Panc1 (cell line): ENCODE results near the gene RARRES2.

Experiments used
- POLR2AphosphoS5 ChIP-seq: IDR thresholded peaks from 2 replicates; pipeline ENCODE4 v1.6.1; 2012; ENCODE audit warnings: mild to moderate bottlenecking, low read depth, low read length, moderate library complexity
- REST ChIP-seq, 2 experiments: IDR thresholded peaks; 2 replicates each; pipeline ENCODE4 v1.6.1; 2011 to 2012; ENCODE audit warnings: low read depth in 2 of 2, control low read depth in 1 of 2, low read length in 1 of 2, mild to moderate bottlenecking in 1 of 2, moderate library complexity in 1 of 2; ENCODE audit not compliant: insufficient read depth in 1 of 2
- SIN3A ChIP-seq: IDR thresholded peaks from 2 replicates; pipeline ENCODE4 v1.6.1; 2012; ENCODE audit warnings: low read depth, mild to moderate bottlenecking, low read length, moderate library complexity, borderline replicate concordance; ENCODE audit not compliant: insufficient read depth
- TCF7L2 ChIP-seq: IDR thresholded peaks from 2 replicates; pipeline ENCODE4 v1.6.1; 2011; ENCODE audit warnings: mild to moderate bottlenecking, low read depth, low read length, inconsistent platforms
- TF ChIP-seq, protein P1 (sequence below): fragments of 450-650 bp; IDR thresholded peaks from 2 replicates; pipeline ENCODE4 v1.5.1; 2017; ENCODE audit warnings: mild to moderate bottlenecking

DNA sequence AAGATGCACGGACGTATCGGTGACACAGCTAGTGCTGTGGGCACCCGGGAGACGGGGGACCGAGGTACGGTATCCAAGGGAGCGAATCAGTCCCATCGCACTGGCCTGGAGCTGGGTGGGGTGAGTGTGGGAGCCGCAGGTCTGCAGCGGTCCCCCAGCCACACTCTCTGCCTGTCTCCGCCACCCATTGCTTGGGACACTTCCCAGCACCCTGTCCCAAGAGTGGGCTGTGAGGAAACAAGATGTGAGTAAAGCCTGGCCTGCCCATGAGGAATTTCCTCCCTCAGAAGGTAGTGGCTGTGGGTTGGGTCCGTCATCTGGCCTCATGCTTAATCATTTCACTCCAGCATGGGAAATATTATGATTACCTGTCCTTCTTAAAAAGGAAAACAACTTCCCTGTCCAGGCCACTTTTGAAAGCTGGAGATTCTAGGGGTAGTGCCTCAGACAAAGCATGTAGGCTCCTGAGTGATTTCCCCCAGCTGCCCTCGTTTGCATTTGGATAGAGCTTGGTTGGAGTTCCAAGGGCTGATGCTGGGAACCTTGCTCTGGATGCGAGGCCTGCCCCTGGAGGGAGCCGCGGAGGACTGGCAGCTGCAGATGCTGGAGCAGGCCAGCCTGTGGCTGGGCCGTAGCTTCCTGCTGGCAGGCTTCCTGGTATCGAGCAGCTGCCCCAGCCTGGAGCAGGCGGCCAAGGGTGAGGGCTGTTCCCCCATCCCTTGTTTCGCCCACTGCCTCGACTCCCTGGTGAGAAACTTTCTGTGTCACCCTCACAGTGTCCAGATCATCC, 11.9 kb downstream of the RARRES2 start:
- TF ChIP-seq REST (IDR thresholded peaks at IDR 0.05; ENCODE audit: insufficient read depth in 1 of 2, low read depth in 2 of 2, low read length in 1 of 2) (no peak), SIN3A (no peak), POLR2AphosphoS5 (no peak), TCF7L2 (no peak)
- TF ChIP-seq, protein P1, sequence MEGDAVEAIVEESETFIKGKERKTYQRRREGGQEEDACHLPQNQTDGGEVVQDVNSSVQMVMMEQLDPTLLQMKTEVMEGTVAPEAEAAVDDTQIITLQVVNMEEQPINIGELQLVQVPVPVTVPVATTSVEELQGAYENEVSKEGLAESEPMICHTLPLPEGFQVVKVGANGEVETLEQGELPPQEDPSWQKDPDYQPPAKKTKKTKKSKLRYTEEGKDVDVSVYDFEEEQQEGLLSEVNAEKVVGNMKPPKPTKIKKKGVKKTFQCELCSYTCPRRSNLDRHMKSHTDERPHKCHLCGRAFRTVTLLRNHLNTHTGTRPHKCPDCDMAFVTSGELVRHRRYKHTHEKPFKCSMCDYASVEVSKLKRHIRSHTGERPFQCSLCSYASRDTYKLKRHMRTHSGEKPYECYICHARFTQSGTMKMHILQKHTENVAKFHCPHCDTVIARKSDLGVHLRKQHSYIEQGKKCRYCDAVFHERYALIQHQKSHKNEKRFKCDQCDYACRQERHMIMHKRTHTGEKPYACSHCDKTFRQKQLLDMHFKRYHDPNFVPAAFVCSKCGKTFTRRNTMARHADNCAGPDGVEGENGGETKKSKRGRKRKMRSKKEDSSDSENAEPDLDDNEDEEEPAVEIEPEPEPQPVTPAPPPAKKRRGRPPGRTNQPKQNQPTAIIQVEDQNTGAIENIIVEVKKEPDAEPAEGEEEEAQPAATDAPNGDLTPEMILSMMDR, result no peak
